Measurements from ENCODE around the gene NEUROD2.

GRCh38 chr17:39640591-39641031 lies 32.9 kb upstream of the NEUROD2 start:
- no peak for TF ChIP-seq POLR2AphosphoS5 (IDR thresholded peaks at IDR 0.05; ENCODE audit: low read depth)
- TF ChIP-seq EZH2phosphoT487 (IDR thresholded peaks at IDR 0.05; ENCODE audit: unreplicated experiment): no peak
- TF ChIP-seq CTCF (conservative IDR thresholded peaks at IDR 0.05; ENCODE audit: low read depth in 2 of 2): no peak
